Progenitor cell of endocrine pancreas (in vitro differentiated cells): Measurements from ENCODE around the gene SDHAF2. TPM values are rescaled to one million over a fixed set of nuclear protein-coding genes. Genes with fewer than 3 reads are reported as not detected.
"Not testable (repeated sequence)": the region's sequence is repeated elsewhere in the genome, so short reads cannot be mapped to it uniquely, and the experiment has no call there.

Experiments
- DNase-seq: peaks from one replicate; pipeline ENCODE4 v3.0.0; 2021; ENCODE audit warnings: low spot score; ENCODE audit not compliant: unreplicated experiment
- H3K27ac Mint-ChIP-seq: 2 replicates; pipeline ENCODE4 v1.8.0; 2021; ENCODE audit warnings: mild to moderate bottlenecking, moderate library complexity, mixed read lengths
- H3K27me3 Mint-ChIP-seq: 2 replicates; pipeline ENCODE4 v1.8.0; 2021; ENCODE audit warnings: mixed read lengths
- H3K36me3 Mint-ChIP-seq: 2 replicates; pipeline ENCODE4 v1.8.0; 2022; ENCODE audit warnings: mixed read lengths; ENCODE audit not compliant: insufficient read depth
- H3K4me1 Mint-ChIP-seq: 2 replicates; pipeline ENCODE4 v1.8.0; 2021; ENCODE audit warnings: low read depth, mixed read lengths
- H3K4me3 Mint-ChIP-seq: 2 replicates; pipeline ENCODE4 v1.8.0; 2021; ENCODE audit warnings: low read depth, mild to moderate bottlenecking, moderate library complexity, mixed read lengths
- H3K9me3 Mint-ChIP-seq: 2 replicates; pipeline ENCODE4 v1.8.0; 2021; ENCODE audit warnings: low read depth, mixed read lengths
- total RNA-seq: library from RNA; stranded (reverse); gene quantifications from 2 replicates; pipeline ENCODE4 v1.2.1, GENCODE V29; 2021
- TF ChIP-seq, protein P1 (sequence below): fragments of 200-600 bp; sonication (generic); IDR thresholded peaks from one replicate; pipeline ENCODE4 v1.5.0; 2021; ENCODE audit warnings: antibody characterized with exemption, mild to moderate bottlenecking; ENCODE audit not compliant: unreplicated experiment

Gene SDHAF2
- total RNA-seq, 1 donor from 2014 or later: 42.2 TPM

DNA sequence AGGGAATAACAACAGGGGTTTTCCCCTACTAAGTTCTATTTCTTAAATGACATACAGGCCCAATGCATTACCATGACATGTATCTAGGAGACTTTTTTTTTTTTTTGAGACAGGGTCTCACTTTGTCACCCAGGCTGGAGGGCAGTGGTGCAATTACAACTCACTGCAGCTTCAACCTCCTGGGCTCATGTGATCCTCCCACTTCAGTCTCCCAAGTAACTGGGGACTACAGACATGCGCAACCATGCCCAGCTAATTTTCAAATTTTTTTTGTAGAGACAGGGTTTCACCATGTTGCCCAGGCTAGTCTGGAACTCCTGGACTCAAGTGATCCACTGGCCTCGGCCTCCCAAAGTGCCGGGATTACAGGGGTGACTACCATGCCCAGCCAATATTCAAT, 7.7 kb upstream of the SDHAF2 start:
- TF ChIP-seq, protein P1, sequence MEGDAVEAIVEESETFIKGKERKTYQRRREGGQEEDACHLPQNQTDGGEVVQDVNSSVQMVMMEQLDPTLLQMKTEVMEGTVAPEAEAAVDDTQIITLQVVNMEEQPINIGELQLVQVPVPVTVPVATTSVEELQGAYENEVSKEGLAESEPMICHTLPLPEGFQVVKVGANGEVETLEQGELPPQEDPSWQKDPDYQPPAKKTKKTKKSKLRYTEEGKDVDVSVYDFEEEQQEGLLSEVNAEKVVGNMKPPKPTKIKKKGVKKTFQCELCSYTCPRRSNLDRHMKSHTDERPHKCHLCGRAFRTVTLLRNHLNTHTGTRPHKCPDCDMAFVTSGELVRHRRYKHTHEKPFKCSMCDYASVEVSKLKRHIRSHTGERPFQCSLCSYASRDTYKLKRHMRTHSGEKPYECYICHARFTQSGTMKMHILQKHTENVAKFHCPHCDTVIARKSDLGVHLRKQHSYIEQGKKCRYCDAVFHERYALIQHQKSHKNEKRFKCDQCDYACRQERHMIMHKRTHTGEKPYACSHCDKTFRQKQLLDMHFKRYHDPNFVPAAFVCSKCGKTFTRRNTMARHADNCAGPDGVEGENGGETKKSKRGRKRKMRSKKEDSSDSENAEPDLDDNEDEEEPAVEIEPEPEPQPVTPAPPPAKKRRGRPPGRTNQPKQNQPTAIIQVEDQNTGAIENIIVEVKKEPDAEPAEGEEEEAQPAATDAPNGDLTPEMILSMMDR: no peak
- no peaks in the 10 kb centered on the region for H3K27me3 Mint-ChIP-seq

GRCh38 chr11:61425367-61426131, 4.4 kb upstream of the SDHAF2 start:
- H3K4me3 Mint-ChIP-seq: no peak overlapping the region
- TF ChIP-seq, protein P1: no peak
- H3K27ac Mint-ChIP-seq: no peak overlapping the region
- H3K4me1 Mint-ChIP-seq: peaks cover 9% of the 10 kb centered on the region
- DNase-seq: no peak
- H3K36me3 Mint-ChIP-seq: peaks cover 36% of the 10 kb centered on the region
- H3K9me3 Mint-ChIP-seq: no peaks in the 10 kb centered on the region
- no peaks in the 10 kb centered on the region for H3K27me3 Mint-ChIP-seq

More for the DNA sequence above, 7.7 kb upstream of the SDHAF2 start:
- no peak overlapping the region for H3K4me3 Mint-ChIP-seq
- peaks cover 36% of the 10 kb centered on the region for H3K36me3 Mint-ChIP-seq
- H3K27ac Mint-ChIP-seq: no peak overlapping the region
- H3K4me1 Mint-ChIP-seq: peaks cover 2% of the 10 kb centered on the region
- DNase-seq: no peak
- H3K9me3 Mint-ChIP-seq: no peaks in the 10 kb centered on the region

- H3K9me3 Mint-ChIP-seq: no peaks in the 10 kb centered on the region
Measured at GRCh38 chr11:61429346-61429690, 606 bp upstream of the SDHAF2 start.

GRCh38 chr11:61430839-61431238, 915 bp downstream of the SDHAF2 start:
- H3K36me3 Mint-ChIP-seq: peaks cover 19% of the 10 kb centered on the region
- DNase-seq, H3K9me3 Mint-ChIP-seq, H3K27me3 Mint-ChIP-seq: not testable (repeated sequence)
- peaks cover 23% of the 10 kb centered on the region for H3K4me1 Mint-ChIP-seq
- H3K4me3 Mint-ChIP-seq: peak overlapping the region; percentile 99
- H3K27ac Mint-ChIP-seq: peak overlapping the region; percentile 100

More at GRCh38 chr11:61429346-61429690, 606 bp upstream of the SDHAF2 start:
- DNase-seq: peak; percentile 73
- Mint-ChIP-seq H3K27me3 (no peaks in the 10 kb centered on the region), H3K27ac (peak overlapping the region; percentile 100), H3K36me3 (peaks cover 28% of the 10 kb centered on the region), H3K4me3 (peak overlapping the region; percentile 99), H3K4me1 (peaks cover 20% of the 10 kb centered on the region)
- TF ChIP-seq, protein P1: peak; percentile 55

- peaks cover 19% of the 10 kb centered on the region for H3K4me1 Mint-ChIP-seq
- no peaks in the 10 kb centered on the region for H3K9me3 Mint-ChIP-seq
- H3K27ac Mint-ChIP-seq: peak overlapping the region; percentile 69
- TF ChIP-seq, protein P1: no peak
- DNase-seq: no peak
- H3K36me3 Mint-ChIP-seq: peaks cover 36% of the 10 kb centered on the region
- H3K4me3 Mint-ChIP-seq: no peak overlapping the region
- H3K27me3 Mint-ChIP-seq: no peaks in the 10 kb centered on the region
Measured at GRCh38 chr11:61437496-61437895, 7.6 kb downstream of the SDHAF2 start.

GRCh38 chr11:61439615-61440014, 9.7 kb downstream of the SDHAF2 start:
- peaks cover 39% of the 10 kb centered on the region for H3K36me3 Mint-ChIP-seq
- TF ChIP-seq, protein P1: no peak

More at GRCh38 chr11:61439615-61440014, 9.7 kb downstream of the SDHAF2 start:
- no peak for DNase-seq
- no peaks in the 10 kb centered on the region for H3K9me3 Mint-ChIP-seq
- H3K4me3 Mint-ChIP-seq: no peak overlapping the region
- no peak overlapping the region for H3K27ac Mint-ChIP-seq
- peaks cover 18% of the 10 kb centered on the region for H3K4me1 Mint-ChIP-seq
- no peaks in the 10 kb centered on the region for H3K27me3 Mint-ChIP-seq
